Measurements from ENCODE around the gene LITAFD.
"Not testable (repeated sequence)": the region's sequence is repeated elsewhere in the genome, so short reads cannot be mapped to it uniquely, and the experiment has no call there.

The LITAFD gene

DNA sequence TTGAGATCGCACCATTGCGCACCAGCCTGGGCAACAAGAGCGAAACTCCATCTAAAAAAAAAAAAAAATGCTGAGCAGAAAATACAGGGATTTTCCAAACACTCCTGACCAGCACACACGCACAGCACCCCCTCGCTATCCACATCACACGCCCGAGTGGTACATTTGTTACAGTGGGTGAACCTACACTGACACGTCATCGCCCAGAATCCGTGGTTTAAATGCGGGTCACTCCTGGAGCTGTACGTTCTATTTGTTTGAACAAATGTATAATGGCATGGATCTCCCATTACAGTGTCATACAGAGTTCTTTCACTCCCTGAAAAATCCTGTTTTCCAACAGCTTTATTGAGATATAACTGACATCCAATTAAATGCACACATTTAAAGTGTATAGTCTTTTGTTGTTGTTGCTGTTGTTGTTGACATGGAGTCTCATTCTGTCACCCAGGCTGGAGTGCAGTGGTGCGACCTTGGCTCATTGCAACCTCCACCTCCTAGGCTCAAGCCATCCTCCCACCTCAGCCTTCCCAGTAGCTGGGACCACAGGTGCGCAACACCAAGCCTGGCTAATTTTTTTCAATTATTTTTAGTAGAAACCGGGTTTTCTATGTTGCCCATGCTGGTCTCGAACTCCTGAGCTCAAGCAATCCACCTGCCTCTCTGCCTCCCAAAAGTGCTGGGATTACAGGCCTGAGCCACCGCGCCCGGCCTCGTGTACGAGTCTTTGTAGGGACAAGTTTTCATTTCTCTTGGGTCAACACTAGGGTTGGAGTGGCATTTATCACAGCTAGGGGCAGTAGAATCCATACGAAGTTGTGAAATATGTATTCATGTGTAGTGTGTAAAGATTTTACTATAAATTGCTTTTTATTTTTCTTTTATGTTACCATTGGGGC lies 8.9 kb upstream of the LITAFD start:
- no peak for DNase-seq

DNA sequence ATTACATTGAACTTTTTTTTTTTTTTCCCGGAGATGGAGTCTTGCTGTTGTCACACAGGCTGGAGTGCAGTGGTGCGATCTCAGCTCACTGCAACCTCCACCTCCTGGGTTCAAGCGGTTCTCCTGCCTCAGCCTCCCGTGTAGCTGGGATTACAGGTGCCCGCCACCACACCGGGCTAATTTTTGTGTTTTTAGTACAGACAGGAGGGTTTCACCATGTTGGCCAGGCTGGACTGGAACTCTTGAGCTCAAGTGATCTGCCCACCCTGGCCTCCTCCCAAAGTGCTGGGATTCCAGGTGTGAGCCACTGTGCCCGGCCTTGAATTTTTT lies 8.3 kb upstream of the LITAFD start:
- DNase-seq: not testable (repeated sequence)

DNA sequence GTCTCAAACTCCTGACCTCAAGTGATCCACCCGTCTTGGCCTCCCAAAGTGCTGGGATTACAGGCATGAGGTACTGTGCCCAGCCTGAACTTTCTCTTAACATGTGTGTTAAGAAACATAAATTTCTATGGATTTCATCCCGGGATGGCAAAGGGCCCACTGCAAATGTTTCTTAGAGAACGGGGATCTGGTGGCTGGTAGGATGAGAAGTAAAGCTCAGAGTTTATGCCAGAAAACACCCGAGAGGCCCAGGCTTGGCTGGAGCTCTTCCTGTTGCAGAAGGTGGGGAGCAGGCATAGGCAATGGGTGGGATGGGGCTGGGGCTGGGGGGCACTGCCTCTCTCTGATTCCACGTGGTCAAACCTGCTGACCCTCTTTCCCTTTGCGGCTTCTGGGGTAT lies 7.8 kb upstream of the LITAFD start:
- no peak for DNase-seq

DNA sequence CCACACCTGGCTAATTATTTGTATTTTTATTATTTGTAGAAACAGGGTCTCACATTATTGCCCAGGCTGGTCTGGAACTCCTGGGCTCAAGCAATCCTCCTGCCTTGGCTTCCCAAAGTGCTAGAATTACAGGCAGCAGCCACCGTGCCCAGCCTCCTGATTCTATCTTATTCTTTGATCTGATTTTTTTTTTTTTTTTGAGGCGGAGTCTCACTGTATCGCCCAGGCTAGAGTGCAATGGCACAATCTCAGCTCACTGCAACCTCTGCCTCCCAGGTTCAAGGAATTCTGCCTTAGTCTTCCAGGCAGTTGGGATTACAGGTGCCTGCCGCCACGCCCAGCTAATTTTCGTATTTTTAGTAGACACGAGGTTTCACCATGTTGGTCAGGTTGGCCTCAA lies 6.8 kb upstream of the LITAFD start:
- DNase-seq: not testable (repeated sequence)

DNA sequence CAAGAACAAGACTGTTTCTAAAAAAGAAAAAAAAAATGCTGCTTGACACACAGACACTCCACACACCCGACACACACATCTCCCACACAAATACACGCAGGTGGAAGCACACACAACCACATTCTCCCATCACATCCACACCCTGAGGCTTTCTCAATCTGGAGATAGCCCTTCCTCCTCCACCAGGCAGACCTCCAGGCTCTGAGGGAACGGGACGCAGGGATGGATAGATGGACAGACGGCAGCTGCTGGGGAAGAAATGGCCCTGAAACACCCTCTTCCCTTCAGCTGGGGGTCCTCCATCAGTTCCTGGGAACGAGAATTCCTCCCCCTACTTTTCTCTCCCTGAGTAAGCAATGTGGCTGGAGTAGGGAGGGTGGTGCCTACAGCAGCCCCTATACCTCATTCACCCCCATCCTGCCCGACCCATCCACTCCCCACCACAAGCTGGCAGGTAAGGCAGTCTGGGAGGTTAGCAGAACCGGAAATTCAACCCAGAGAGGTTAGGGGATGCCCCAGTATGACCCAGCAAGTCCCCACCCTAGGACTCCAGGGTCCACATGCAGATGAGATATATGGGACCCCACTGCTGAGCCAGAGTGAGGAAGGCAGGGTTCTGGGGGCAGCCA lies 4.1 kb upstream of the LITAFD start:
- DNase-seq: no peak

DNA sequence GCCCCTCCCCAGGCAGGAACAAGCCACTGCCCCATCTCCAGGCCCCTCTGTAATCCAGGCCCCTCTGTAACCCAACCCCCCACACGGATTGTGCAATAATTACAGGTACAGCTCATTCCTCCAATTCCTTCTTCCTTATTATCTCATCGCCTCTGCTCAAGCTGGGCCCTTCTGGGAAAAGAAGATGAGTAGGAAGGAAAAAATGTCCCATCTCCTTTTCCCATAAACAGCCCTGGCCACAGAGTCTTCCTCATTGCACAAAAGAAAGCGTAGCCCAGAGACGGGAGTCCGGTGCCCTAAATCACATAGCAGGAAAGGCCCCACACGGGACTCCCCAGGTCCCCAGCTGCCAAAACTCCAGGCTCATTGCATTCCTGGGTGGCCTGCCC lies 3.6 kb upstream of the LITAFD start:
- DNase-seq: no peak

DNA sequence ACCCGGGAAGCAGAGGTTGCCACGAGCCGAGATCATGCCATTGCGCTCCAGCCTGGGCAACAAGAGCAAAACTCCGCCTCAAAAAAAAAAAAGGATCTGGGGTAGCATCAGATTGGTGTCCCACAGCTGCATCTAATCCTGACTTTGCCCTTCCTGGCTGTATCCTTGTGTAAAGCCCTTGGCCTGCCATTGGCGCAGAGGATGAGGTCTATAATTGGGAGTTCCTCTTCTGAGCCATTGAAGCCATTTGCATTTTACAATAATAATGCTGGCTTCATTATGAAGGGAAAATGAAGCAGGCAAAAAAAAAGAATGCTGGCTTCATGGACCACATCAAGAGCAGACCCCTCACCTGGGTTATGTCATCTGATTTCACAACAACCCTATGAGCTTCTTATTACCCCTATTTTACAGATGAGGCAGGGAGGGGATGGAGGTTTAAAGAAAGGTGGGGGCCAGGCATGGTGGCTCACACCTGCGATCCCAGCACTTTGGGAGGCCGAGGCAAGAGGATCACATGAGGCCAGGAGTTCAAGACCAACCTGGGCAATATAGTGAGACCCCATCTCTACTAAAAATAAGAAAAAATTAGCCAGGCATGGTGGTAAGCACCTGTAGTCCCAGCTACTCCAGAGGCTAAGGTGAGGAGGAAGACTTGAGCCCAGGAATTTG lies 1.2 kb upstream of the LITAFD start:
- no peak for DNase-seq

DNA sequence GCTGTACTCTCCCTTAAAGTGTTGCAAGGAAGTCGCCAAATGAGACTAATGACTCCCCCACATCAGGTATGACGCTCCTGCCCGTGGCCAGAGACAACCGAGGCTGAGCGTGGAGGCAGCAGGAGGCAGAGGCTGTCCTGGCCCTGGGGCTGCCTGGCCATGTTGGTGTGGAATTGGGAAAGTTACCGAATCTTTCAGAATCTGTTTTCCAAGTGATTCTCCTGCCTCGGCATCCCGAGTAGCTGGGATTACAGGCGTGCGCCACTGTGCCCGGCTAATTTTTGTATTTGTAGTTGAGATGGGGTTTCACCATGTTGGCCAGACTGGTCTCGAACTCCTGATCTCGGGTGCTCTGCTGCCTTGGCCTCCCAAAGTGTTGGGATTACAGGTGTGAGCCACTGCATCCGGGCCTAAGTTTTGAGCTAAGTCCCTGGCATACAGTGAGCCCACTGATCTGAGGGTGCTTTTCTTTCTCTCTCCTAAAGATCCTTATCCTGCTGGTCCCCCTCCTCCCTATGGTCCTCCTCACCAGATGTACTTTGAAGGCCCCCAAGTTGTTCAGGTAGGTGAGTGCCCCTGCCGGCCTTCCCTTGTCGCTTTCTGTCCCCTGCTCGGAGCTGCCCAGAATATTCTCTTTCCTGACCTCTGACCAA lies 700 bp downstream of the LITAFD start:
- no peak for DNase-seq

DNA sequence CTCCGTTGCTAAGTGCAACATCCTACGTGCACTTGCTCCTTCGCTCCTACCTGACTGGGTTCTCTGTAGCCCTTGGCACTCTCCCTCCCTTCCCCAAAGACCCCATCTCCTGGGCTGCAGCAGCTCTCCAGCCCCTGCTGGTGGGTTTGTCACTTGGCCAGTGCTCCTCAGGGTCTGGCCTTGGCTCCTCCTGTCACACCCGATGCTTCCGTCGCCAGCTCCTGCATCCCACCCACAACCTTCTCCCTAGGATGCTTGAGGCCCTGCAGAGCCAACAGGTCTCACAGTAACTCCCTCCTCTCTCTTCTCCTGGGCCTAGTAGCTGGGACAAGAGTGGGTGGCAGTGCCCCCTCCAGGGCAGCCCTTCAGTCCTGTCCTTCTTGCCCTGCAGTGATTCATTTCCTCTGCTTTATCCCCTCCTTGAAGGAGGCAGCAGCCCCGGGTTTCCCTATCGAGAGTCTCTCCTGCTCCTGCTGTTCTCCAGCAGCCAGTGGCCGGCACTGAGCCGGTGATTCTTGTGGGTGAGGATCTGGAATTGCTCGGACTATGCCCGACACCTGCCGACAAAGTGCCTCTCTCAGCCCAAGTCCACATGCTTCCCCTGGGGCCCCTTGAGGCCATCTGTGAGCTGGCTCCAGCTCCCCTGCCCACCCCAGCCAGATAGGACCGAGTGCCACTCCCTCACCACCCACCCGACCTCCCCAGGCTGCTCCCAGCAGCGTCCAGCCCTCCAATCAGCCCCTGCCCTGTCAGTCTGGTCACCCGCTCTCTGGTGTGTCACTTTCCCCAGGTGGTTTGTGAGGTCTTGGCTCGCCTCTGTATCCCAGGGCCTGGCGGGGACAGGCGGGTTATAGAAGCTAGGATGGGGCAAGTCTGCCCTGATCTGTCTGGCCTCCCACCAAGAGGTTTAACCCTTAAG lies 3.8 kb downstream of the LITAFD start:
- peak; percentile 8 for DNase-seq

DNA sequence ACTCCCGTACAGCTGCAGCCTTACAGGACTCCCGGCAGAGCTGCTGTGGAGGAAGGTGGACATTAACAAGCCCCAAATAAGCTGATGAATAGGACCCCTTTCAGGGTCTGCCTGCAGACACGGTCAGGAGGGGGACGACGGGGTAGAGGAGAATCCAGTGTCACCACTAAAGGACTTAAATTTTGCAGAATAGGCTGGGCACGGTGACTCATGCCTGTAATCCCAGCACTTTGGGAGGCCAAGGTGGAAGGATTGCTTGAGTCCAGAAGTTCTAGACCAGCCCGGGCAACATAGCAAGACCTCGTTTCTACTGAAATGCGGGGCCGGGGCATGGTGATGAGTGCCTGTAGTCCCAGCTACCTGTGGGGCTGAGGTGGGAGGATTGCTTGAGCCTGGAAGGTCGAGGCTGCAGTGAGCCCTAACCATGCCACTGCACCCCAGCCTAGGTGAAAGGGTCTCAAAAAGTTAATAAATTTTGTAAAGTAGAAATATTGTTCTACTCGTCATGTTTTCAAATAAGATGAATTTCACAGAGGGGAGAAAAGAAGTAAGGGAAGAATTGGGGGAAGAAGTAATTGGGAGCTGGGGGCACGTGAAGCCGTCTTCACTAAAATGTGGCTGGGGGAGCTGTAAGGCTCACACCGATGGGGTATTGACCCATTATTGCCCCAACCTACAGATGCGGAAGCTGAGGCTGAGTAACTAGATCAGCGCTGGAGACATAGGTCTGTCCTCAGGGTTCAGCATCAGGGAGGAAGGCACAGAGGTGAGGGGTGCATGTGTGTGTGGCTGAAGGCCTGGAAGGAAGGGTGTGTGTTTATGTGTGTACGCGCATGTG lies 4.7 kb downstream of the LITAFD start:
- DNase-seq: no peak

DNA sequence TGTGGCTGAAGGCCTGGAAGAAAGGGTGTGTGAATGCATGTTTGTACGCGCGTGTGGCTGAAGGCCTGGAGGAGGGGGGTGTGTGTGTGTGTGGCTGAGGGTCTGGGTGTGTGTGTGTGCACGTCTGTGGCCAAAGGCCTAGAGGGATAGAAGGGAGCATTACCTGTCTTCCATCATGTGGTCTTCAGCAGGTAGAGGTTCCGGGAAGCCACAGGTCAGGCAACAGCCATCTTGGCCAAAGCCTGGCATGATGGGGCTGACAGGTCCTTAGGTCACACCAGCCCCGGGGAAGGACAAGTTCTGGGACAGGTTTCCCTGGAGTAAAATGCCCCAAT lies 5.2 kb downstream of the LITAFD start:
- DNase-seq: no peak

DNA sequence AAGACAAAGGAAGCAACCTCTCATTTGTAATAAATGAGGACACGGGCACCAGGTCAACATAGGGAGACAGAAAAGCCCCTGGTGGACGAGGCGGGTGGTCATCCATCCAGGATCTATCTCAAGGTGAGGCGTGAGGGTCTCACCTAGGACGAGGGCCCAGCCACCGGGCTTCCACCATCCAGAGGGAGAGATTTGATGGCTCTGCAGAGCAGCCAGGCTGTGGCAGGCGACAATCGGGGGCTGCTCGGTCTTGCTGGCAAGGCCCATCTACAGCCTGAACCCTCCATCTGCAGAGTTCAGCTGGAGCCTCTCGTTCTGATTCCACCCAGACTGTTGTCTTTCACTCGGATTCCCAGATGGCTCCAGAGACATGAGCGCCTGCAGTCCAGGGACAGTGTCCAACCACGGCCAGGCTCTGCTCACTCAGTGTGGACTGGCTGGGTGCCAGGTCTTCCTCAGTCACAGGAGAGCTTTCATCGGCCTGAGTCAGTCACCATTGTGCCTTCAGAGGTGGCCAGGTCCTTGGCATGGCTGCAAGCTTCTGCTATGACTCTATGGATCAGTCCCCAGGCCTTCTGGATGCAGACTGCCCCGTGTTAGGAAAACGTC lies 5.9 kb downstream of the LITAFD start:
- DNase-seq: no peak

DNA sequence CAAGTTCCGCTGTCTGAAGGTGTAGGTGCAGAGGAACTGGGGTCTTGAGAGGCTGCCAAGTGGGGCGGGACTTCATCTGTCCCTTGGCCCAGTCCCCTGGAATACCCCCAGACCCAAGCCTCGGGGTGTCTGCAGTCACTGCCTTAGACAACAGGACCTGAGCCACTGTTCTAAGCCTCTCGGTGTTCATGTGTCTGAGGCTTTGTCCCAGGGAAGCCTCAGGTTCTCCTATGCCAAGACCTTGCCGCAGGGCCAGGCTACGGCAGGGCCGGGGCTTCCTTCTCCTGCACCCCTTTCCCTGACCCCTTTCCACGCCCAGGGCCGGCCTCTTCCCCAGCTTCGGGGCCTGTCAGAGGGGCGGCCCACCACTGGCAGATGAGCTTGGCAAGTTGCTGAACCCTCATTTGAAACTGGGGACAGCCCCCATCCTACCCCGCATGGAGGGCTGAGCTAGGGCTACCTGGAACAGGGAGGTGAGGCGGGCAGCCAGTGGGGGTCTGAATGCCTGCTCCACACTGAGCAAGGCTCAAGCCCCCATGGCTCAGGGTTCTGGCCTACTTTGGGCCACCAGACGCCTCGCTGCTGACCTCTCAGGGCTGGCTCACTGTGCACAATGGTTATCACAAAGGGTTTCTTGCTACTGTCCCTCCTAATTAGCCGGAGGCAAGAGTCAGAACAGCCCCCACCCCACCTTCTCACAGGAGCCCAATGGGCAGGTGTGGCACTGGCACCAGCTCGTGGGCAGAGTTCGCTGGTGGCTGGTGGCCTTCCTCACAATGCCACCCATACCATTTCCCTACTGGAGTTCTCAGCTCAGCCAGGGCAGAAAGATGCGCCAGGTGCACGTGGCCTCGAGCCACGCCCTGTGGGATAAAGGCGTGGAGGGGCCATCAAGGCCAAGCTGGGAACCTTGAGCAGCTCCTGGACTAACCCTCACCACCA lies 7.1 kb downstream of the LITAFD start:
- no peak for DNase-seq

DNA sequence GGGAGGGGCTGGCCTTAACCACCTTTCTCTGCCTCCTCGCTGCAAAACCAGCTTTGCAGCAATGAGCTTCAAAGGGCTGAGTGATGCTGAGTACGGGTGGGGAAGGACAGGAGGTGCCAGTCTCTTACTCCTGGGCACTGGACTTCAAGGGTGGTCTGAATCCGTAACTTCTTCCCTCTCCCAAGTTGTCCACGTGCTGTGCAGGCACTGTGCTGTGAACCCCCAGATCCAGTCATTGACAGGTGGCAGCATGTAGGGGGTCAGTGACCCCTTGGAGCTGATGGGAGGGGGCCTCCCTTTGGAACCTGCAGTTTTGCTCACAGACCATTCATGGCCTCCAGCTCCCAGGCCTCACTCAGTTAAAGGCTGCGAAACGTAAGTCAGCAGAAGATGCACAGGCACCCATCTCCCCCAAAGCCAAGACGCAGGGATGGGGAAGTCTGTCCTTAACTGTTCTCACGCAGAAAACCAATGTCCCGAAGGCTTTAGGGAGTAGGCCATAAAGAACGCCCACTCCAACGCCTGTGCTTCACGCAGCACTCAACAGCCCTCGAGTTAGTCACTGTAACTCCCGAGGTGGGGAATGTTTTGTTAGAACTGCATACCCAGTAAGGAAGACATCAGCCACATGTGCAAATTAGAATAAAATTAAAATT lies 7.9 kb downstream of the LITAFD start:
- DNase-seq: no peak

DNA sequence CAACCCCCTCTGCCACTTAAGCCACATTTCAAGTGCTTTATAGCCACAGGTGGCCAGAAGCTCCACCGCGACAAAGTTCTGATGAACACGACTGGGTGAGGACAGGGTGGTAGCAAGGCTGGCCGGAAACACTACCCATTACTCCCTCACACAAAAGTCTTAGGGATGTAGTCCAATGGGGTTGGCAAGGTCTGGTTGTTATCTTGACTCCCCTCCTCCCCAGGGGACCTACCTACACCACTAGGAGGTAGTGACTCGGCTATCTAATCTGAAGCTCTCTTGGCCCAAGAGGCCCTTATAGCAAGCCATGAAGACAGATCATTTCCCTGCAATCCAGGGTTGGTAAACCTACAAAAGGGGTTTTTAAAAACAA lies 8.4 kb downstream of the LITAFD start:
- no peak for DNase-seq

DNA sequence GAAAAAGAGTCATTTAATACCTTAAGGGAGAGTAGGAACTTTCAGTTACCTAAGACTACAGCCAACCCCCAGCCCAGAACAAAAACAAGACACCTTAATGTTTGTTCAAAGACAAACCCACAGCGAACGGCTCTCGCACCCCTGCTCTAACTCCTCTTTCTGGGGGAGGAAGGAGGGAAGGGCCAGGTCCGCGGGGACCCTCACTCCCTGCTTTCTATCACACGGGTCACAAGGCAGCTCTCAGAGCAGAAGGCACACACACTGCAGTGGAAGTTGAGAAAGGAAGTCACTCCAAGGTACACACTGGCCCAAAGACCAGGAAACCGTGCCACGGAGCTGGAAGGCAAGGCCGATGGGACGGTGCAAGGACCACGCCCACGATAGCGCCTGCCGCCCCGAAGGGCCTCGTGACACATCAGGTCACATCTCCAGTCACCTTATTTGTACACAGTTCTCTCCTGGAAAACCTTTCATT lies 10.0 kb downstream of the LITAFD start:
- no peak for DNase-seq

DNA sequence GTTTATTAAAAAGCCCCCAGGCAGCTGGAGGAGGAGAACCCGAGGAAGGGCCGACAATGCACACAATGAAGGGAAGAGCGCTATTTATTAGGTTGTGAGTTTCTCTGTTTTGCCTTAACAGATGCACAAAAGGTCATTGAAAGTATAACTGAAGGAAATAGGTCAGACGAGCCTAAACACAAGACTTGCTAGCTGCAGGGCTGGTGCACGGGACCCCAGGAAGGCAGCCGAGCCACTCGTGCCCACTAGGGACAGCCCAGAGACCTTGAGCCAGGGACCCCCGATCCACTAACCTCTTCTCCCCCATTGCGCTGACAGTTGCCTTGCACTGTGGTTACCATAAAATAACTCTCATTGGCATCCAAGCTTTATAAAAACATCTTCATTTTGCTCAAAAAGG lies 11.3 kb downstream of the LITAFD start:
- no peak for DNase-seq

DNA sequence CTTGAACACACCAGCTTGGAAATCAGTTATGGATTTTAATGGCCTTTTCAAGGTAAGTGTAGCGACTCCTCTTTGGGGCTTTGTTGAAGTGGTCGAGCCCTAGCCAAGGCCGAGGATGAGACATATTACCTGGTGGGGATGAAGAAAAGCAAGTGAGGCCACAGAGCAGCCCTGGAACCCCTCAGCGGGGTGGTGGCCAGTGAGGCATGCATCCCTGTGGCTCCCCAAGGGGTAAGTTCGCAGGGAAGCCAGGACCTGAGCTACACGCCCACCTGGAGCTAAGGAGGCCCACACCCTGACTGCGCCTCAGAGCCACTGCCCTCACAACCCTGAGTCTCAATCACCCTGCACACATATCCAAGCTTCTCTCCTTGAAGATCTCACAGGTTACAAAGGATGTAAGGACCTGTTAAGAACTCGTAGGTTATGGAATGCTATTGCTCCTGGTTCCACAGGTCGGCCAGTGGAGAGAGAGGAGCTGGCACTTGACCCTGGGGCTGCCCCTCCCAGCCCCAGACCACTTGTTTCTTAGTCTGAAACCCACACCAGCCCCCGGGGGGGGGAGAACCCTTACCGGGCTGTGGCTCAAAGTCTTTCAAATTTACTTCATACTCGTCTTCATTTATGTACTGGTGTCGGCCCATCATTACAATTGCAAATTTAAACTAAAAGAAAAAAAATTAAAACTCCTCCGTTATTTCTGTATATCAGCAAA lies 12.0 kb downstream of the LITAFD start:
- no peak for DNase-seq
